ENCODE results near the gene LRG1.

LRG1 gene

GRCh38 chr19:4539693-4540581 lies at the start of gene LRG1:
Gene LRG1 (minus strand): TSS chr19:4540036. CDS start chr19:4540013, 23 bp downstream.
- TF ChIP-seq CTCF (IDR thresholded peaks at IDR 0.05; ENCODE audit: control insufficient read depth, insufficient read depth, low read depth, low read length, missing control alignments), result no peak
- no peak within 1 kb of the TSS for H3K4me3 ChIP-seq (ENCODE audit: control insufficient read depth, low read depth, low read length)
- no peak for DNase-seq (ENCODE audit: low read depth)

- no peak for TF ChIP-seq CTCF (IDR thresholded peaks at IDR 0.05; ENCODE audit: control insufficient read depth, insufficient read depth, low read depth, low read length, missing control alignments)
- H3K4me3 ChIP-seq (ENCODE audit: control insufficient read depth, low read depth, low read length), result no peak overlapping the region
- no peak for DNase-seq (ENCODE audit: low read depth)
These were observed 48.5 kb upstream of the LRG1 start for GRCh38 chr19:4588291-4588761.

- TF ChIP-seq CTCF (IDR thresholded peaks at IDR 0.05; ENCODE audit: control insufficient read depth, insufficient read depth, low read depth, low read length, missing control alignments), result no peak
- no peak overlapping the region for H3K4me3 ChIP-seq (ENCODE audit: control insufficient read depth, low read depth, low read length)
- DNase-seq (ENCODE audit: low read depth), result no peak
These were observed 47.7 kb upstream of the LRG1 start for GRCh38 chr19:4587527-4587926.

- DNase-seq (ENCODE audit: low read depth), result no peak
- no peak for TF ChIP-seq CTCF (IDR thresholded peaks at IDR 0.05; ENCODE audit: control insufficient read depth, insufficient read depth, low read depth, low read length, missing control alignments)
These were observed 46.9 kb upstream of the LRG1 start for GRCh38 chr19:4586691-4587090.

GRCh38 chr19:4586245-4586644 lies 46.4 kb upstream of the LRG1 start:
- no peak for DNase-seq (ENCODE audit: low read depth)
- no peak for TF ChIP-seq CTCF (IDR thresholded peaks at IDR 0.05; ENCODE audit: control insufficient read depth, insufficient read depth, low read depth, low read length, missing control alignments)
- no peak overlapping the region for H3K4me3 ChIP-seq (ENCODE audit: control insufficient read depth, low read depth, low read length)

More at GRCh38 chr19:4586691-4587090, 46.9 kb upstream of the LRG1 start:
- H3K4me3 ChIP-seq (ENCODE audit: control insufficient read depth, low read depth, low read length), result no peak overlapping the region

- no peak for TF ChIP-seq CTCF (IDR thresholded peaks at IDR 0.05; ENCODE audit: control insufficient read depth, insufficient read depth, low read depth, low read length, missing control alignments)
- H3K4me3 ChIP-seq (ENCODE audit: control insufficient read depth, low read depth, low read length), result no peak overlapping the region
- DNase-seq (ENCODE audit: low read depth), result no peak
These were observed 45.7 kb upstream of the LRG1 start for GRCh38 chr19:4585556-4585955.
